K562 treated with DMSO at 1 percent for 48 hours (cell line): ENCODE data around the gene C2CD2L. TPM values are rescaled to one million over a fixed set of nuclear protein-coding genes. Genes with fewer than 3 reads are reported as not detected.

ENCODE experiments used
- total RNA-seq: library from RNA; unstranded; fragments of 300-600 nt; gene quantifications from 2 replicates; pipeline ENCODE4 v1.2.3, GENCODE V29; 2022; ENCODE audit warnings: low replicate concordance; ENCODE audit errors: extremely low read depth

The C2CD2L gene
- not detected in 2 replicates for total RNA-seq

DNA sequence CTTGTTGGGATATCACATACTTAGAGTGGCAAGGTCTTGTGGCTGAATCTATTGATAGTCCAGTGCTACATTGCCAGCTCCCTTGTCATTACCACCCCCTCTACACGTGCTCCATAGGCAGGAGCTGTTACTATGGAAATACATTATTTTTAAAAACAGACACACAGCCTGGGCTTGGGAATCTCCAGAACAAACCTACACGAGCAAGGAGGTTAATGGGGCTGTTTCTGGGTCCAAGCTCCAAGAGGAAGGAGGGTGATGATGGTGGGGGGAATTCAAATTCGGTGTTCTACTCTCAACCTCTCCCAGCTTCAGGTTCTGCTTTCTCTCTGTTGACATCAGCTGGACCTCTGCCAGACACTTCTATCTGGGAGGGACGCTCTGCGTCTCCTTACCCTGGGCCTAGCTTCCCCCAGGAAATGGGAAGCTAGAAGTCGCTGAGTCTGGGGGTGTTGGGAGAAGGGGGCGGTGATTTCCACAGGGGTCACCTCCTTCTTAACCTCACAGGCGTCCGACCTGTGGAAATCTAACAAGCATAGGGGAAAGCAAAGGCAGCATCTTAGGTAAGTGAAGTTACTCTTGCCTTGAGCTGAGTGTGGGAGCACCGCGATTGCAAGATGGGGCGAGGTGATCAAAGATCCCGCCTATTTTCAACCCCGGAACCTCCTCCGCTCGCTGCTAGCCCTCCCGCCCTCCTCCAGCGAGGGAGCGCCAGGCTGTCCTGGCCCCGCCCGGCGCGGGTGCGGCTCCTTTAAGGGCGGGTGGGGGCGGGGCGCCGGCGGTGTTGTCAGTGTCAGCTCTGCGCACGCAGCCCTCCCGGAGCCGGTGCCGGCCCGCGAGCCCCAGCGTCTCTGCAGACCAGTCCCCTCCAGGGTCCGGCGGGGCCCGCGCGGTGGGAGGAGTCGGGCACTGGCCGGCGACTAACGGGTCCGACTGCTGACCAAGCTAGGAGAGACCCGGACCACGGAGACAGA lies at the start of gene C2CD2L:
C2CD2L (plus strand) TSS at position 781 of the 974 bp plus-strand sequence. CDS start 398 bp downstream, outside the sequence.

DNA sequence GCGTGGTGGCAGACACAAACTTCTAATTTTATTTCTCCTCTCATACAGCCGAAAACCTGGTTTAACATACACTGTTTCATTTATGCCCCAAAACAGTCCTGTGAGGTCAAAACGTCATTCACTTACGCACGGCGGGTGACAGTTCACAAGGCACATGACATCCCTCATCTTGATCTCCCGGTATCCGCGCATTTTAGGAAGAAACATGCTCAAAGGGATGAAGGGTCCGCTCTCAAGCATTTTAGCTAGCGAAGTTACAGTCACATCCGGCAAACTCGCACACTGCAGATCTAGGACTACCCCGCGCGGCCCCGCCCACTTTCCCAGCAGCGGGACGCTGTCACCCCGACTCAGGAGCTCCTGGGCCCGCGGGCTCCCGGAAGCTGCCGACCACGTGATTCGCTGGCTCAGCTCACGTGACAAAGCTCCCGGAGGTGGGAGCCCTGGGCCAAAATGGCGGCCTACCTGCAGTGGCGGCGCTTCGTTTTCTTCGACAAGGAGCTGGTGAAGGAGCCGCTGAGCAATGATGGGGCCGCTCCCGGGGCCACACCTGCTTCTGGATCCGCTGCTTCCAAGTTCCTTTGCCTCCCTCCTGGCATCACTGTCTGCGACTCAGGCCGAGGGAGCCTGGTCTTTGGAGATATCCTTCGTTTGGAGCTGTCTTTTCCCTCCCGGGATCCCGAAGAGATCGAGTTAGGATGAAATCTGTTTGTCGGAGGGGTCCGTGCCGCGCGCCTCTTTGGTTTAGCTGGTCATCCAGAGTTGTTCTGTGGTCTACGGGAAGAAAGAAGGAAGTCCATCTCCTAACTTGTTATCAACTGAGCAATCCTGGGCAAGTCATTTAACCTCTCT lies 39.5 kb upstream of the C2CD2L start, which contains the start of gene VPS11:
VPS11 (plus strand) TSS at position 448 of the 852 bp plus-strand sequence; CDS start at position 454, 6 bp downstream.

DNA sequence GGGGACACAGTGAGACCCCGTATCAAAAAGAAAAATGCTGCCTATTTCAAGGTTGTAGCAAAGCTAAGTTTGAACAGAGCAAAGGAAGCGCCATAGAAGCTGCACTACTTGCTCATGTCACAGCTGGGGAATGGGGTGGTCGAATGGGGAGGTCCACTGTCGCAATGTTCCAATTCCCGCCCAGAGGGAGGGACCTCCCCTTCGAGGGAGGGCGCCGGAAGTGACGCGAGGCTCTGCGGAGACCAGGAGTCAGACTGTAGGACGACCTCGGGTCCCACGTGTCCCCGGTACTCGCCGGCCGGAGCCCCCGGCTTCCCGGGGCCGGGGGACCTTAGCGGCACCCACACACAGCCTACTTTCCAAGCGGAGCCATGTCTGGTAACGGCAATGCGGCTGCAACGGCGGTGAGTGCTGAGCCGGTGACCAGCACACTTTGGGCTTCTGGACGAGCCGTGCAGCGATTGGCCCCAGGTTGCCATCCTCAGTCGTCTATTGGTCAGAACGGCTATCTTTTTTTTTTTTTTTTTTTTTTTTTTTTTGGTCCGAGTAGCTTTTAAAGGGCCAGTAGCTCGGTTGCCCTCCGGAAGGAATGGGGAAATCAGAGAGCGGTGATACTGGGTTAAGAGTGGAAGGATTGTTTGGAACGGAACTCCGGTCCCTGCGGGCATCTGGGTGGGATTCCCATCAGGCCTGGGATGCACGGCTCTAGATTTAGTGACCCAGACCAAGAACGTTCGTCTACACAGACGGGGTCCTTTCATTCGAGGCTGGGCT lies 22.3 kb upstream of the C2CD2L start, which contains the start of gene HMBS:
HMBS (plus strand) TSS at position 219 of the 774 bp plus-strand sequence; CDS start at position 372, 153 bp downstream.

DNA sequence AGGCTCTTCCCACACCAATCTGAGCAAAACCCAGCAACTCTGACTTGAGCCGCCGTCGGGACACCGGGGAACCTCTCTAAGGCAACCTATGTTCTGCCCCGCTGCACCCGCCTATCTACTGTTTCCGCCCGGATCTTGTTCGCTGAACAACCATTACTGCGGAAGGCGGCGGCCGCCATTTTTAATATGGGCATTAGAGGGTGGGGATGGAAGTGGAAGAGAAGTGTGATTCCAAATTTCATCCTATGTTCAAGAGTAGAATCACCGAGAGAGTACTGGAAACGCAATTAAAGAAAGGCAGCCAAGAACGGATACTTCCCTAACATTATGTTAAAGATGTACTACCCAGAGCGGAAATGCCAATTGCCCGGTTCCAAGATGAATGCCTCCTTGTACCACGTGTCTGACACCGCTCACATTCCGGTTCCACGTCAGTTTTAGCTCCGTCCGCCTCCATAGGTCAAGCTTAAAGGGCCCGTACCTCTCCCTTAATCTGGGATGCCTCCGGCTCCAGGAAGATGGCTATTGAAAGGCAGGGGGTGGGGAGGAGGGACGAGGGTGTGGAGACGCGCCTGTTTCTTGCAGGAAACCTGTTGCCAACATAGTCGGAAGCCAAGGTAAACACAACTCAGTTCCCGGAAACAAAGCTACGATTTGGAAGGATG lies 5.3 kb upstream of the C2CD2L start, which contains the start of gene DPAGT1:
DPAGT1 (minus strand) TSS at position 95 of the 665 bp plus-strand sequence. CDS start 198 bp downstream, outside the sequence.

DNA sequence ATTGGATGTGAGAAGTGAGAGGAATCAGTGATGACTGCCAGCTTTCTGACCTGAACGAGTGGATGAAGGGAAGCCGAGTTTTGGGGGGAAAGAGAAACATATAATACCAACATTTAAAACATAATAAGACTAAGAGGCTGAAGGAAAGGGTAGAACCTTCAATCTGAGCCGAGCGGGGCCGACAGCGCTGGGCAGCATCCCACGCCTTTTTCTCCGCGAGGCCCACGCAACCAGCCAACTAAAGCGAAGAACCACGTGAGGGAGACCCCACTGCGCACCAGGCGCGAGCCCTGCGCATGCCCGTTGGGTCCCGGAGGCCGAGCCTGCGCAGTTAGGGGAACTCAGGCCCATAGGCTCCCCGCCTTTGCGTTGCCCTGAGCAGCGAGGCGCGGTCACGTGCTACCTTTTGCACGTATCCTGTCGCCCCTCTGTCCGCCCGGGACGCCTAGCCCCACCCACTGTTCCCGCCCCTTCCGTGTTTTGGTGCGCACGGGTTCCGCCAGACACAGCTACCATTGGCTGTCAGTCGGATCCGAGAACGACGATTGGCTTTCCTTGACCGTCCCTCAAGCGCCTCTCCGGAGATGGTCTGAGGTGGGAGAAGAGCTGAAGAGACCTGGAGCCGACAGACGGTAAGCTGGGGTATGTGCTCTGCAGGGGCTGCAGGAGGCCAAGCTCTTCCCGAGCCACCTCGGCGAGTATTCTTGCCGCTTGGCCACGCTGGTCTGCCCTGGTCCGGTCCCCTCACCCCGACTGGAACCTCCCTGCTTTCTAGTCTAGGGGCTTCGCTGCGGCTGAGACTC lies 14.1 kb downstream of the C2CD2L start, which contains the start of gene HINFP:
HINFP (plus strand) TSS at position 573 of the 803 bp plus-strand sequence. CDS start 5,365 bp downstream, outside the sequence.

DNA sequence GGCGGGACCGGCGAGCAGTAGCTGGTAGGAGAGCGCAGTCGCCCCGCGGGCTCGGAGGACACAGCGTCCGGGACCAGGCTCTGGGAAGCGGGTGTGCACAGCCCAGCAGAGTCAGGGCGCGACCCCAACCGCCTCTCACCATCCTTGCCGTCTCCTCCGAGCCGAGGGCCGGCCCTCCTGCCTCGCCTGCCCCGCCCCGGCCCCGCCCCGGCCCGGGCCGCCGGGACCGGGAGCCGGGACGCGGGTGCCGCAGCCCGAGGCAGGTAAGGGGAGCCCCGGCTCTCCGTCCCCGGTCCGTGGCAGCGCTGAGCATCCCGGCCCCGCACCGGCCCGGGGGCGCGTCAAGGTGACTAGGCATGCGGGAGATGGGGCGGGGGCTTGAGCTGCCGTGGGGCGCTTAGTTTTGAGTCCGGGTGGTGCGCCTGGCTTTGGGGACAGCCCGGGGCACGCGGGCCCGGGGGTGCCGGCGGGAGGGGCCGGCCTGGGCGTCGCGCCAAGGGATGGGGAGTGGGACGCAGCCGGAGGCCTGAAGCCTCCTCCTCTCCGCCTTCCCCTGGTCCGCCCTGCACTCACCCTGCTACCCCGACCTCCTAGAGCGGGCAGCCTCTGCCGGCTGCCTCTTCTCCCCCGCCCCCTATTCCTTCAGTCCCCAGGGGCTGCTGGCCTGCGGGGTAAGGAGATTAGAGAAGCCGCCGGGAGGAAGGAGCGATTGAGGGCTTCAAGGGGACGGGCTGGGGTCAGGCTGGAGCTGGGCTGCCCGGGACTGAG lies 42.1 kb downstream of the C2CD2L start, which contains the start of gene ABCG4:
ABCG4 (plus strand) TSS at position 35 of the 768 bp plus-strand sequence. CDS start 914 bp downstream, outside the sequence.

Other genes with a start within 250 kb of the C2CD2L start
- not detected in 2 replicates for gene CXCR5, start 223.5 kb upstream of the C2CD2L start, total RNA-seq
- gene BCL9L, start 181.4 kb upstream of the C2CD2L start, total RNA-seq: not detected in 2 replicates
- not detected in 2 replicates for gene UPK2, start 151.0 kb upstream of the C2CD2L start, total RNA-seq
- gene FOXR1, start 135.6 kb upstream of the C2CD2L start, total RNA-seq: not detected in 2 replicates
- gene CENATAC, start 109.2 kb upstream of the C2CD2L start, total RNA-seq: not detected in 2 replicates
- 1,144 TPM in 1 of 2 replicates, not detected in the other for gene RPS25, start 89.0 kb upstream of the C2CD2L start, total RNA-seq
- not detected in 2 replicates for gene TRAPPC4, start 88.6 kb upstream of the C2CD2L start, total RNA-seq
- gene SLC37A4, start 76.5 kb upstream of the C2CD2L start, total RNA-seq: not detected in 2 replicates
- not detected in 2 replicates for gene HYOU1, start 50.1 kb upstream of the C2CD2L start, total RNA-seq
- not detected in 2 replicates for gene VPS11, start 39.5 kb upstream of the C2CD2L start, total RNA-seq
- not detected in 2 replicates for gene HMBS, start 22.5 kb upstream of the C2CD2L start, total RNA-seq
- not detected in 2 replicates for gene DPAGT1, start 5.5 kb upstream of the C2CD2L start, total RNA-seq
- not detected in 2 replicates for gene HINFP, start 14.2 kb downstream of the C2CD2L start, total RNA-seq
- gene ABCG4, start 41.7 kb downstream of the C2CD2L start, total RNA-seq: not detected in 2 replicates
- not detected in 2 replicates for gene NLRX1, start 61.4 kb downstream of the C2CD2L start, total RNA-seq
- not detected in 2 replicates for gene NHERF4, start 78.1 kb downstream of the C2CD2L start, total RNA-seq
- not detected in 2 replicates for gene CBL, start 99.0 kb downstream of the C2CD2L start, total RNA-seq
- gene MCAM, start 209.8 kb downstream of the C2CD2L start, total RNA-seq: not detected in 2 replicates
- not detected in 2 replicates for gene RNF26, start 227.2 kb downstream of the C2CD2L start, total RNA-seq
- gene C1QTNF5, start 233.5 kb downstream of the C2CD2L start, total RNA-seq: not detected in 2 replicates
- not detected in 2 replicates for gene MFRP, start 239.4 kb downstream of the C2CD2L start, total RNA-seq